SK-N-SH treated with all-trans-retinoic acid at 6 μM for 48 hours (cell line): ENCODE results near the gene CCND1.

Experiments
- ATAC-seq: fragments of 200-7000 bp; cut with Tn5 transposase; 3 replicates; pipeline ENCODE4 v1.9.1; 2020; ENCODE audit warnings: mild to moderate bottlenecking, moderate library complexity
- ARNTL ChIP-seq: fragments of 450-650 bp; formaldehyde crosslinking; IDR thresholded peaks from 2 replicates; pipeline ENCODE4 v1.5.0; 2020; ENCODE audit warnings: low read depth, mild to moderate bottlenecking, moderate library complexity, borderline replicate concordance
- BACH2 ChIP-seq: fragments of 250-450 bp; sonication (Bioruptor Pico); IDR thresholded peaks from 2 replicates; pipeline ENCODE4 v1.9.0; 2021; ENCODE audit warnings: mild to moderate bottlenecking, borderline replicate concordance
- CSDC2 ChIP-seq: fragments of 250-450 bp; sonication (Bioruptor Pico); IDR thresholded peaks from 2 replicates; pipeline ENCODE4 v1.5.0; 2020; ENCODE audit warnings: mild to moderate bottlenecking, moderate library complexity
- ESRRG ChIP-seq: fragments of 250-450 bp; sonication (Bioruptor Pico); IDR thresholded peaks from 2 replicates; pipeline ENCODE4 v1.6.1; 2021; ENCODE audit warnings: mild to moderate bottlenecking
- GLIS3 ChIP-seq: fragments of 250-450 bp; sonication (Bioruptor Pico); IDR thresholded peaks from 2 replicates; pipeline ENCODE4 v1.5.0; 2020; ENCODE audit warnings: mild to moderate bottlenecking, moderate library complexity
- ISL1 ChIP-seq: fragments of 250-450 bp; sonication (Bioruptor Pico); IDR thresholded peaks from 2 replicates; pipeline ENCODE4 v2.1.2; 2022; ENCODE audit warnings: mild to moderate bottlenecking, moderate library complexity
- OSR1 ChIP-seq: fragments of 250-450 bp; sonication (Bioruptor Pico); IDR thresholded peaks from 2 replicates; pipeline ENCODE4 v1.8.0; 2022; ENCODE audit warnings: moderate library complexity, mild to moderate bottlenecking, inconsistent platforms
- PPARA ChIP-seq: fragments of 250-450 bp; sonication (Bioruptor Pico); IDR thresholded peaks from 2 replicates; pipeline ENCODE4 v1.5.0; 2020; ENCODE audit warnings: mild to moderate bottlenecking, borderline replicate concordance
- RARB ChIP-seq: fragments of 250-450 bp; sonication (Bioruptor Pico); IDR thresholded peaks from 2 replicates; pipeline ENCODE4 v1.8.0; 2021; ENCODE audit warnings: mild to moderate bottlenecking, moderate library complexity
- SNAI2 ChIP-seq: fragments of 250-450 bp; sonication (Bioruptor Pico); IDR thresholded peaks from 2 replicates; pipeline ENCODE4 v1.5.0; 2020; ENCODE audit warnings: mild to moderate bottlenecking, moderate library complexity
- TCF4 ChIP-seq: fragments of 250-450 bp; sonication (Bioruptor Pico); IDR thresholded peaks from 2 replicates; pipeline ENCODE4 v1.8.0; 2021; ENCODE audit warnings: mild to moderate bottlenecking, moderate library complexity, borderline replicate concordance
- TOX ChIP-seq: fragments of 250-450 bp; sonication (Bioruptor Pico); IDR thresholded peaks from 2 replicates; pipeline ENCODE4 v1.8.0; 2021; ENCODE audit warnings: mild to moderate bottlenecking, moderate library complexity, borderline replicate concordance
- ZC3H10 ChIP-seq: fragments of 250-450 bp; sonication (Bioruptor Pico); IDR thresholded peaks from 2 replicates; pipeline ENCODE4 v1.5.1; 2021; ENCODE audit warnings: mild to moderate bottlenecking, moderate library complexity
- ZFP3 ChIP-seq: fragments of 250-450 bp; sonication (Bioruptor Pico); IDR thresholded peaks from 2 replicates; pipeline ENCODE4 v1.5.0; 2020; ENCODE audit warnings: mild to moderate bottlenecking, moderate library complexity
- ZFP30 ChIP-seq: fragments of 450-650 bp; formaldehyde crosslinking; IDR thresholded peaks from 2 replicates; pipeline ENCODE4 v1.5.0; 2022; ENCODE audit warnings: mild to moderate bottlenecking, moderate library complexity
- ZNF565 ChIP-seq: fragments of 450-650 bp; formaldehyde crosslinking; conservative IDR thresholded peaks from 2 replicates; pipeline ENCODE4 v1.5.0; 2020; ENCODE audit warnings: low read depth, mild to moderate bottlenecking, moderate library complexity
- ZNF8 ChIP-seq: fragments of 450-650 bp; formaldehyde crosslinking; IDR thresholded peaks from 2 replicates; pipeline ENCODE4 v1.5.0; 2020; ENCODE audit warnings: mild to moderate bottlenecking, moderate library complexity
- TF ChIP-seq, protein P1 (sequence below): fragments of 250-450 bp; sonication (Bioruptor Pico); IDR thresholded peaks from 2 replicates; pipeline ENCODE4 v1.5.1; 2021; ENCODE audit warnings: mild to moderate bottlenecking, moderate library complexity
- TF ChIP-seq, protein P2 (sequence below): fragments of 250-450 bp; sonication (Bioruptor Pico); IDR thresholded peaks from 2 replicates; pipeline ENCODE4 v1.8.0; 2020; ENCODE audit warnings: mild to moderate bottlenecking, moderate library complexity, borderline replicate concordance
- TF ChIP-seq, protein P3 (sequence below): fragments of 250-450 bp; sonication (Bioruptor Pico); IDR thresholded peaks from 2 replicates; pipeline ENCODE4 v1.5.0; 2020; ENCODE audit warnings: mild to moderate bottlenecking, moderate library complexity
- TF ChIP-seq, protein P4 (sequence below): fragments of 250-450 bp; sonication (Bioruptor Pico); IDR thresholded peaks from 2 replicates; pipeline ENCODE4 v1.5.1; 2020; ENCODE audit warnings: low read depth, mild to moderate bottlenecking, moderate library complexity
- TF ChIP-seq, protein P5 (sequence below): fragments of 250-450 bp; sonication (Bioruptor Pico); IDR thresholded peaks from 2 replicates; pipeline ENCODE4 v1.8.0; 2021; ENCODE audit warnings: low read depth, mild to moderate bottlenecking, moderate library complexity, borderline replicate concordance

Gene CCND1

DNA sequence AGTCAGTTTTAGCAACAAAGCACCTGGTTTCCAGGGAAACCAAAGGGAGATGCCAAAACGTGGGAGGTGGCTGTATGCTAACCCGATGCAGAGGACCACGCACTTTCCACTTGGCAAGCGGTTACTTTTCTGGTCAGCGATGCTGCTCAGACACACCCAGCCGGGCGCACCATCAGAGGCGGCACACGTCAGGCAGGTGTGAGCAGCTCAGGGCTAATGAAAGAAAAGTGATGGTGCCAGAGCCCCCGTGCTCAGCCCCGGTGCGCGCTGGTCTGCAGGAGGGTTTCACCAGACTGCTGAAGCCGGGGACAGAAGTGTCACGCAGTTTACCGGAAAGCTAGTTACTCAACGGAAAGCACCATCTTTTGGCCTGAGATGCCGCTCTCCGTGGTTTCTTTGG is 28.5 kb downstream of the CCND1 start:
- no peak for ATAC-seq
- TF ChIP-seq, protein P1, sequence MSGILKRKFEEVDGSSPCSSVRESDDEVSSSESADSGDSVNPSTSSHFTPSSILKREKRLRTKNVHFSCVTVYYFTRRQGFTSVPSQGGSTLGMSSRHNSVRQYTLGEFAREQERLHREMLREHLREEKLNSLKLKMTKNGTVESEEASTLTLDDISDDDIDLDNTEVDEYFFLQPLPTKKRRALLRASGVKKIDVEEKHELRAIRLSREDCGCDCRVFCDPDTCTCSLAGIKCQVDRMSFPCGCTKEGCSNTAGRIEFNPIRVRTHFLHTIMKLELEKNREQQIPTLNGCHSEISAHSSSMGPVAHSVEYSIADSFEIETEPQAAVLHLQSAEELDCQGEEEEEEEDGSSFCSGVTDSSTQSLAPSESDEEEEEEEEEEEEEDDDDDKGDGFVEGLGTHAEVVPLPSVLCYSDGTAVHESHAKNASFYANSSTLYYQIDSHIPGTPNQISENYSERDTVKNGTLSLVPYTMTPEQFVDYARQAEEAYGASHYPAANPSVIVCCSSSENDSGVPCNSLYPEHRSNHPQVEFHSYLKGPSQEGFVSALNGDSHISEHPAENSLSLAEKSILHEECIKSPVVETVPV: no peak
- TF ChIP-seq, protein P2, sequence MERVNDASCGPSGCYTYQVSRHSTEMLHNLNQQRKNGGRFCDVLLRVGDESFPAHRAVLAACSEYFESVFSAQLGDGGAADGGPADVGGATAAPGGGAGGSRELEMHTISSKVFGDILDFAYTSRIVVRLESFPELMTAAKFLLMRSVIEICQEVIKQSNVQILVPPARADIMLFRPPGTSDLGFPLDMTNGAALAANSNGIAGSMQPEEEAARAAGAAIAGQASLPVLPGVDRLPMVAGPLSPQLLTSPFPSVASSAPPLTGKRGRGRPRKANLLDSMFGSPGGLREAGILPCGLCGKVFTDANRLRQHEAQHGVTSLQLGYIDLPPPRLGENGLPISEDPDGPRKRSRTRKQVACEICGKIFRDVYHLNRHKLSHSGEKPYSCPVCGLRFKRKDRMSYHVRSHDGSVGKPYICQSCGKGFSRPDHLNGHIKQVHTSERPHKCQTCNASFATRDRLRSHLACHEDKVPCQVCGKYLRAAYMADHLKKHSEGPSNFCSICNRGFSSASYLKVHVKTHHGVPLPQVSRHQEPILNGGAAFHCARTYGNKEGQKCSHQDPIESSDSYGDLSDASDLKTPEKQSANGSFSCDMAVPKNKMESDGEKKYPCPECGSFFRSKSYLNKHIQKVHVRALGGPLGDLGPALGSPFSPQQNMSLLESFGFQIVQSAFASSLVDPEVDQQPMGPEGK (CRISPR knock-in tag): no peak
- no peak for TF ChIP-seq ZFP3 (CRISPR knock-in tag)
- TF ChIP-seq, protein P3, sequence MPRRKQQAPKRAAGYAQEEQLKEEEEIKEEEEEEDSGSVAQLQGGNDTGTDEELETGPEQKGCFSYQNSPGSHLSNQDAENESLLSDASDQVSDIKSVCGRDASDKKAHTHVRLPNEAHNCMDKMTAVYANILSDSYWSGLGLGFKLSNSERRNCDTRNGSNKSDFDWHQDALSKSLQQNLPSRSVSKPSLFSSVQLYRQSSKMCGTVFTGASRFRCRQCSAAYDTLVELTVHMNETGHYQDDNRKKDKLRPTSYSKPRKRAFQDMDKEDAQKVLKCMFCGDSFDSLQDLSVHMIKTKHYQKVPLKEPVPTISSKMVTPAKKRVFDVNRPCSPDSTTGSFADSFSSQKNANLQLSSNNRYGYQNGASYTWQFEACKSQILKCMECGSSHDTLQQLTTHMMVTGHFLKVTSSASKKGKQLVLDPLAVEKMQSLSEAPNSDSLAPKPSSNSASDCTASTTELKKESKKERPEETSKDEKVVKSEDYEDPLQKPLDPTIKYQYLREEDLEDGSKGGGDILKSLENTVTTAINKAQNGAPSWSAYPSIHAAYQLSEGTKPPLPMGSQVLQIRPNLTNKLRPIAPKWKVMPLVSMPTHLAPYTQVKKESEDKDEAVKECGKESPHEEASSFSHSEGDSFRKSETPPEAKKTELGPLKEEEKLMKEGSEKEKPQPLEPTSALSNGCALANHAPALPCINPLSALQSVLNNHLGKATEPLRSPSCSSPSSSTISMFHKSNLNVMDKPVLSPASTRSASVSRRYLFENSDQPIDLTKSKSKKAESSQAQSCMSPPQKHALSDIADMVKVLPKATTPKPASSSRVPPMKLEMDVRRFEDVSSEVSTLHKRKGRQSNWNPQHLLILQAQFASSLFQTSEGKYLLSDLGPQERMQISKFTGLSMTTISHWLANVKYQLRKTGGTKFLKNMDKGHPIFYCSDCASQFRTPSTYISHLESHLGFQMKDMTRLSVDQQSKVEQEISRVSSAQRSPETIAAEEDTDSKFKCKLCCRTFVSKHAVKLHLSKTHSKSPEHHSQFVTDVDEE (CRISPR knock-in tag): no peak
- TF ChIP-seq CSDC2 (CRISPR knock-in tag): no peak
- TF ChIP-seq SNAI2 (CRISPR knock-in tag): no peak
- TF ChIP-seq ZNF8: no peak
- no peak for TF ChIP-seq ZC3H10
- TF ChIP-seq TCF4 (CRISPR knock-in tag): no peak
- no peak for TF ChIP-seq GLIS3
- TF ChIP-seq ARNTL: no peak
- TF ChIP-seq, protein P4, sequence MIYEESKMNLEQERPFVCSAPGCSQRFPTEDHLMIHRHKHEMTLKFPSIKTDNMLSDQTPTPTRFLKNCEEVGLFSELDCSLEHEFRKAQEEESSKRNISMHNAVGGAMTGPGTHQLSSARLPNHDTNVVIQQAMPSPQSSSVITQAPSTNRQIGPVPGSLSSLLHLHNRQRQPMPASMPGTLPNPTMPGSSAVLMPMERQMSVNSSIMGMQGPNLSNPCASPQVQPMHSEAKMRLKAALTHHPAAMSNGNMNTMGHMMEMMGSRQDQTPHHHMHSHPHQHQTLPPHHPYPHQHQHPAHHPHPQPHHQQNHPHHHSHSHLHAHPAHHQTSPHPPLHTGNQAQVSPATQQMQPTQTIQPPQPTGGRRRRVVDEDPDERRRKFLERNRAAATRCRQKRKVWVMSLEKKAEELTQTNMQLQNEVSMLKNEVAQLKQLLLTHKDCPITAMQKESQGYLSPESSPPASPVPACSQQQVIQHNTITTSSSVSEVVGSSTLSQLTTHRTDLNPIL (CRISPR knock-in tag): no peak
- no peak for TF ChIP-seq ISL1 (CRISPR knock-in tag)

DNA sequence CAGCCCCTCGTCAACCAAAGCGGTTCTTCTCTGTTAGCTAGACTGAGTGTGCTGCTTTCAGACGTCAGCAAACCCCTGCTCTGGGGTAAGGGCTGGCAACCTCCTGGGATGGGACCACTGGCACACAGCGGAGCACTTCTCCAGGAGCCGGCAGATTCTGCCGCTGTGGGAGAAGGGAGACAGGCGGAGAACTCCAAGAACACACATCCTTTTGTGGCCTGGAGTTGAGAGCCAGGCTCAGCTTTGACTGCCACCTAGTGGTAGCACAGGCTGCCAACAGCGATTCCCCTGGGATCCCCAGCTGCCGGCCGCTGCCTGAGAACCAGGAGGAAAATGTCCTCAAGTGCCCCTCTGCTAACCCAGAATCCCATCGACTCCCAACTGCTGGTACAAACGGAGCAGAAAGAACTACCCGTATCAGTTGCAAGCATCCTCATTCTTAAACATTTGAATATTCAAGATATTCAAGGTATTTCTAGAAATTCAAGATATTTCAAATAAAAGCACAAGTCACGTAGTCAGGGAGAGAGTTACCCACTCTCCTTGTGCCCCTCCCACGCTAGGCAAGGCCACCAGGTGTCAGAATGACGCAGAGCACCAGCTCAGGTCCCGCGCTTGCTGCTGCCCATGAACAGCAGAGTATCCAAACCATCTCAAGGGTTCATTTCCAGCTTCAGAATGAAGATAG is 29.3 kb downstream of the CCND1 start:
- peak; percentile 76 for ATAC-seq
- TF ChIP-seq ISL1 (CRISPR knock-in tag) (no peak), ZNF8 (no peak), TOX (CRISPR knock-in tag) (no peak), TCF4 (CRISPR knock-in tag) (no peak), RARB (CRISPR knock-in tag) (no peak), GLIS3 (no peak), ZFP30 (CRISPR knock-in tag) (no peak), ESRRG (CRISPR knock-in tag) (no peak)
- TF ChIP-seq, protein P1: no peak

DNA sequence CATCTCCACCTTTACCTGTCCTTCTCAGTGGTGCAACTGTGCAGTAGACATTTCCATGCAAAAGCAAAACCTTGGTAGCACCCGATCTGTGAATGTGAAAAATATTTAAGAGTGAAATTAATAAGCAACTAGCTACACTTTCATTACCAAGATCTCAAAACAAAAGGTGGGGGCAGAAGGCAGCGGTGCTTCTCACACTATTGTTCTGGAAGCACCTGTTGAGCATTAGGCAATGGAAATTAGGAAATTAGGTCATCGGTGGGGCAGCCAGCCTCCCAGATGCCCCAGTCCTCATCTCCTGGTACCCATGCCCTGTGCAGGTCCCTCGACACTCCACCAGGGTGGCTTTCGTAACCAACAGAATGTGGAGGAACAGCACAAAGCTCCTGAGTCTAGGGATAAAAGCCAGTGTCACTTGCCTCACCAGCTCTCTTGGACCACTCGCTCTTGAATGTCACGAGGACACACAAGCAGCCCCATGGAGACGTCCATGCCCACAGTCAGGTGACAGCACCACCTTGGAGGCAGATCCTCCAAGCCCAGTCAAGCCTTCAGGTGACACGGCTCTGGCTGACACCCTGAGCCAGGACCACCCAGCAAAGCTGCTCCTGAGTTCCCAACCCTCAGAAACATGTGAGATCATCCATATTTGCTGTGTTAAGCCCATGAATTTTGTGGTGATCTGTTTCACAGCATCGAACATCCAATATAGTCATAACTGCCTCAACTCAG is 30.9 kb downstream of the CCND1 start:
- ATAC-seq: no peak
- TF ChIP-seq GLIS3: no peak
- TF ChIP-seq BACH2: no peak
- TF ChIP-seq RARB (CRISPR knock-in tag): no peak
- TF ChIP-seq, protein P4 (CRISPR knock-in tag): no peak
- TF ChIP-seq ZFP30 (CRISPR knock-in tag): no peak
- TF ChIP-seq, protein P1: no peak
- TF ChIP-seq, protein P5, sequence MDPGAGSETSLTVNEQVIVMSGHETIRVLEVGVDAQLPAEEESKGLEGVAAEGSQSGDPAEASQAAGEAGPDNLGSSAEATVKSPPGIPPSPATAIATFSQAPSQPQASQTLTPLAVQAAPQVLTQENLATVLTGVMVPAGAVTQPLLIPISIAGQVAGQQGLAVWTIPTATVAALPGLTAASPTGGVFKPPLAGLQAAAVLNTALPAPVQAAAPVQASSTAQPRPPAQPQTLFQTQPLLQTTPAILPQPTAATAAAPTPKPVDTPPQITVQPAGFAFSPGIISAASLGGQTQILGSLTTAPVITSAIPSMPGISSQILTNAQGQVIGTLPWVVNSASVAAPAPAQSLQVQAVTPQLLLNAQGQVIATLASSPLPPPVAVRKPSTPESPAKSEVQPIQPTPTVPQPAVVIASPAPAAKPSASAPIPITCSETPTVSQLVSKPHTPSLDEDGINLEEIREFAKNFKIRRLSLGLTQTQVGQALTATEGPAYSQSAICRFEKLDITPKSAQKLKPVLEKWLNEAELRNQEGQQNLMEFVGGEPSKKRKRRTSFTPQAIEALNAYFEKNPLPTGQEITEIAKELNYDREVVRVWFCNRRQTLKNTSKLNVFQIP (CRISPR knock-in tag): no peak
- TF ChIP-seq ZNF565: no peak
- TF ChIP-seq ZNF8: no peak
- no peak for TF ChIP-seq CSDC2 (CRISPR knock-in tag)
- no peak for TF ChIP-seq ARNTL
- TF ChIP-seq OSR1: no peak
- no peak for TF ChIP-seq ISL1 (CRISPR knock-in tag)
- no peak for TF ChIP-seq ESRRG (CRISPR knock-in tag)
- TF ChIP-seq PPARA (CRISPR knock-in tag): no peak
- TF ChIP-seq TCF4 (CRISPR knock-in tag): no peak
- no peak for TF ChIP-seq TOX (CRISPR knock-in tag)
